HG03066 (cell line): ENCODE results near the gene CARMIL3.
"Not testable (repeated sequence)": the region's sequence is repeated elsewhere in the genome, so short reads cannot be mapped to it uniquely, and the experiment has no call there.

Source experiments
- ATAC-seq: cut with Tn5 transposase; IDR thresholded peaks from one replicate; pipeline ENCODE4 v1.9.1; 2021; ENCODE audit warnings: low read depth; ENCODE audit not compliant: unreplicated experiment

Gene CARMIL3

GRCh38 chr14:24093207-24093900, 41.5 kb downstream of the CARMIL3 start:
- no peak for ATAC-seq

DNA sequence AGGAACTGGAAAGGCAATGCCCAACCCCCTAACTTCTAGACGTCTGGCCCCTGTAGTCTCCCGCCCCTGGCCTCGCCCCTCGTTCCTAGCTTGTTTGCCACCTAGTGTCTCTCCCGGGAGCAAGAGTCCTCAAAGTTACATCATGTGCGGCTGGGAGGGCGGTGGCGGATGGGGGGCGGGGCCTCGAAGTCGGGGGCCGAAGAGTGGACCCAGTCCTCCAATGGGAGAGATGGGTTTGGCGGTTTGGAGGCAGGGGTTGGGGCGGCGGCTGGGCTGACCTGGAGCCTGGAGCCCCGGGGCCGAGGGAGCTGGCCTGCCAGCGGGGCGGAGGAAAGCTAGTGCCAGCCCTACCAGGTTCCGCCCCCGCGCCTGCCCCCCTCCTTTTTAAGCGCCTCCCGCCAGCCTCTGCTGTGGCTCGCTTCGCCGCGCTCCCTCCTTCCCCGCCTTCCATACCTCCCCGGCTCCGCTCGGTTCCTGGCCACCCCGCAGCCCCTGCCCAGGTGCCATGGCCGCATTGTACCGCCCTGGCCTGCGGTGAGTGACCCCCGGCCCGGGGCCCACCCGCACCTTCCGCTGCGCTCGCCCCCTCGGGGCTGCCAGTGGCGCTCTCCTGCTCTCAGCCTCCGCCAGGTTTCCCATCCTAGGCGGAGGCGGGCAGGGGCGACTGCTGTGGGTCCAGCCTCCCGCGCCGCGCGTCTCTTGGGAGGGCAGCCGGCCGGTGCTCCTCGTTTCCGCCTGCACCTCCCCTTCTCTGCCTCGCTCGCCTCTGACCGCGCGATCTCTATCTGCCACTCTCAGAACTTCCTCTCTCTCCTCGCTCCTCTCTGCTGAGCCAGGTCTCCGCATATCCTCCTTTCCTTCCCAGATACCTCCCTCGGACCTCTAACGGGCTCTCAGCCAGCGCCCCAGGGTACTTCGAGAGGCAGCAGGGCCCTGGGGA, 42.4 kb downstream of the CARMIL3 start, which contains the start of gene PCK2:
Gene PCK2 (plus strand): TSS at position 411 of the 940 bp plus-strand sequence. CDS start 95 bp downstream, at position 506.
- peak; percentile 39 for ATAC-seq

- peak; percentile 6 for ATAC-seq
Observed at GRCh38 chr14:24094841-24095270, 43.0 kb downstream of the CARMIL3 start.

DNA sequence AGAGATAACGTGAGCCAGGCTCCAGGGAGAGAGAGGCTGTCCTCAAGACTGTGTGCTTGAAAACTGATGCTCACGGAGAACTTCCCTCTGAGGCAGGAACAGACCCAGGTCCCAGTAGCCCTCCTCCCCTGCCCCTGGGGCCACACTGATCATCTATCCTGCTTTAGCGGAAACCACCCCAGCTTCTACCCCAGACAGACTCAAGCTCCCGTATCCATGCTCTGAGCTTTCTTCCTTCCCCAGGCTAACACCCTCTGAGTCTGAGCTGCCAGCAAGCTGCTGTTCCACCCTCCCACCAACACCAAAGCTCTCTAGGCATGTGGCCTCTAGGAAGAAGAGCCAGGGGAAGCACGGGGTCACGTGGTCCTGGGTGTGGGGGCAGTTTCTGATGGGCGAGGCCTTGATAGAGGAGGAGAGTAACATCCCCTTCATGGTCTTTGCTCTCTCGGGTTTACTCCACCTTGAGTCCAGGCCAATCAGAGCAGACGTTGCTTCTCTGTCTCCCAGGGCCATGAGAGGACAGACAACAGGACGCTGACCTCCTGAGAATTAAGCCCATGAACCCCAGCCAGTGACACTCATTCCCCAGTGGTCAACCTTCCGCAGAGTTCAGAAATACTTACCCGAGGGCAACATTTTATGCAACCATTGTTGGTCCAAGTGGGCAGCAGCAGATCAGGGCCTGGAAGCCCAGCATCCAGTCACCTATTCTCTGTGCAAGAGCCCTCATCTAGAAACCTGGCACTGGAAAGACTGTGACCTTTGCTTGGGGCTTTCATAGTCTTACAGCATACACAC, 43.7 kb downstream of the CARMIL3 start:
- ATAC-seq: peak; percentile 76

- no peak for ATAC-seq
Observed at GRCh38 chr14:24096545-24097181, 44.9 kb downstream of the CARMIL3 start.

DNA sequence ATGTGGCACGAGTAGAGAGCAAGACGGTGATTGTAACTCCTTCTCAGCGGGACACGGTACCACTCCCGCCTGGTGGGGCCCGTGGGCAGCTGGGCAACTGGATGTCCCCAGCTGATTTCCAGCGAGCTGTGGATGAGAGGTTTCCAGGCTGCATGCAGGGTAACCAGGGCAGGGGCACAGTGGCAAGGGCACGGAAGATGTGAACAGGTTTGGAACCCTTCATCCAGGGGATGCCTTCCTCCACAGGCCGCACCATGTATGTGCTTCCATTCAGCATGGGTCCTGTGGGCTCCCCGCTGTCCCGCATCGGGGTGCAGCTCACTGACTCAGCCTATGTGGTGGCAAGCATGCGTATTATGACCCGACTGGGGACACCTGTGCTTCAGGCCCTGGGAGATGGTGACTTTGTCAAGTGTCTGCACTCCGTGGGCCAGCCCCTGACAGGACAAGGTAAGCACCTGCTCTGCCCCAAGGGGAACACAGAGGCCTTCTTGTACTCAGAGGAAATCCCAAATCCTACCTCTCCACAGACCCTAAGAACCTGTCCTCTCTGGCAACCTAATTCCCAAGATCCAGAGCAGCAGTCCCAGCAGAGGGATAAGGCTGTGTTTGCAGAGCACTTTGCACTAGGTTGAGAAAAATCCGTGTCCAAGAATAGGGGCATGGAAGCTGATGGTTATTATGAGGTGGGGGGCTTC, 46.6 kb downstream of the CARMIL3 start:
- no peak for ATAC-seq

DNA sequence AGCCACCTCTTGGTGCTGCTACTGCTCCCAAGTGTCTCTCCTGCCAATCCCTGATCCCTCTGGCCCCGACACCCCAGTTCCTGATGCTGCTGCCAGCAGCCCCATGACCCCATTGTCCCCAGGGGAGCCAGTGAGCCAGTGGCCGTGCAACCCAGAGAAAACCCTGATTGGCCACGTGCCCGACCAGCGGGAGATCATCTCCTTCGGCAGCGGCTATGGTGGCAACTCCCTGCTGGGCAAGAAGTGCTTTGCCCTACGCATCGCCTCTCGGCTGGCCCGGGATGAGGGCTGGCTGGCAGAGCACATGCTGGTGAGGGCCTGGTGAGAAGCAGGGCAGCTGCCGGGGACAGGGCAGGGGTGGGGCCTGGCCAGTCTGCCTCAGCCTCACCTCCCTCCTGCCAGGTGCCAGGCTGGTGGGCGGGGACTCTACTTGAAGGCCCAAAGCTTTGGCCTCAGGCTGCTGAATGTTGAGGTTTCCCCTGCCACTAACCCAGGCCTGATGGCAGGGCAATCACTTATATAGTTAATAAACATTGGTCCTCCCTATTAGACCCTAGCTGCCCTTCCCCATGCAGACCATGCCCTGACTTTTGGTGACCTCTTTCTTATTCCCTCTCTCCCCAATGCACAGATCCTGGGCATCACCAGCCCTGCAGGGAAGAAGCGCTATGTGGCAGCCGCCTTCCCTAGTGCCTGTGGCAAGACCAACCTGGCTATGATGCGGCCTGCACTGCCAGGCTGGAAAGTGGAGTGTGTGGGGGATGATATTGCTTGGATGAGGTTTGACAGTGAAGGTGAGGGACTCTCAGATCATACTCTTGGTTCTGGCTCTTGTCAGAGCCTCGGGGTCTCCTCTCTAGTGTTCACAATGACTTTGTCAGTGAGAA, 47.4 kb downstream of the CARMIL3 start:
- ATAC-seq: no peak

DNA sequence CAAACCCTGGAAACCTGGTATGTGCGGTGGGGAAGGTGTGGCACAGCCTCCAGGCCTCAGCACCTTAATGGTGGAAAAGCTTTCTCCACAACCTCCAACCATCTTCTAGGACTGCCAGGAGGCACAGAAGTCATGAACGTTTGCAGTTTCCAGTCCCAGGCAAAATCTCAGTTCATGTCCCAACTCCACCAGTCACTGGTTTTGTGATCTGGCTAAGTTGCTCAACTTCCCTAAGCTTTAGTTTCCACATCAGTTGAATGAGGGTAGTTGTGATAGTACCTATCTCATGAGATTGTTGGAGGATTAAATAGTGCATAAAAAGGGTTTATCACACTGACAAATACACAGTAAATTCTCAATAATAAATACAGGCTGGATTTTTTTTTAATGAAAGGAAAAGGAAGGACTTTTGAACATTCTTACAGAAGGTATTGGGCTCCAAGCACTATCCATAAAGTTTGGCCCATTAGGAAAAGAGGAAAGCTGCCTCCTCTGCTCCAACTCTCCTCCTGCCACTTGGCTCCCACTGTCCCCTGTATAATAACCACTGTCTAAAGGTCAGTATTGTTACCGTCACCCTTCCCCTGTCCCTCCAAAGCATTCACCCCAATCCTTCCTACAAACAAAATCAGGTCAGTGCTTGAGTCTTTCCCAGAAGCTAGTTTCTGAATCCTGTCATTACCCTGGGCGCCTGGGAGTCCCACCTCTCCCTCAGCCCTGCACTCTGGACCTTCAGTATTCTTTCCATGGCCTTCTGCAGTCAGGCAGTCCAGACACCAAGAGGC, 48.6 kb downstream of the CARMIL3 start:
- ATAC-seq: no peak

DNA sequence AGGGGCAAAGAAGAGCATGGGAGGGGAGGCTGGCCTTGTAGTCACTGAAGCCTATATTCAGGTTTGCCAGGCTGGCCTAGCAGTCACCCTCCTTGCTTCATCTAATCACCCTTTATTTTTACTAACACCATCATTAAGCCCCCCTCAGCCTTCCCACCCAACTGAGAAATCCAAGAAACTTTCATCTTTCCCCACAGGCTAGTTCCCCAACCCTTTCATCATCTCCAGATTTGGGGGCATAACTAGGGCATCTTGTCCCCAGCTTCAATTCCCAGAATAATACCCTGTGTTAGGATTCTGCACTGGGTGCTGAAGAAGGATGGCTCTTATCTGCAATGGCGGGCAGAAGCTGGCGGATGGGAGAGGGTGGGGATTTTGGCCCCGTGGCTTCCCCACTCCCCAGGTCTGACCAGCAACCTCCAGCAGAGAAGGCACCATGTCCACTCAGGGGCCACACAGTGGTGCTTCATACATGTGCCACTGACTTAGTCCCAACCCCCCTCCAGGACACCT, 49.2 kb downstream of the CARMIL3 start:
- ATAC-seq: no peak

DNA sequence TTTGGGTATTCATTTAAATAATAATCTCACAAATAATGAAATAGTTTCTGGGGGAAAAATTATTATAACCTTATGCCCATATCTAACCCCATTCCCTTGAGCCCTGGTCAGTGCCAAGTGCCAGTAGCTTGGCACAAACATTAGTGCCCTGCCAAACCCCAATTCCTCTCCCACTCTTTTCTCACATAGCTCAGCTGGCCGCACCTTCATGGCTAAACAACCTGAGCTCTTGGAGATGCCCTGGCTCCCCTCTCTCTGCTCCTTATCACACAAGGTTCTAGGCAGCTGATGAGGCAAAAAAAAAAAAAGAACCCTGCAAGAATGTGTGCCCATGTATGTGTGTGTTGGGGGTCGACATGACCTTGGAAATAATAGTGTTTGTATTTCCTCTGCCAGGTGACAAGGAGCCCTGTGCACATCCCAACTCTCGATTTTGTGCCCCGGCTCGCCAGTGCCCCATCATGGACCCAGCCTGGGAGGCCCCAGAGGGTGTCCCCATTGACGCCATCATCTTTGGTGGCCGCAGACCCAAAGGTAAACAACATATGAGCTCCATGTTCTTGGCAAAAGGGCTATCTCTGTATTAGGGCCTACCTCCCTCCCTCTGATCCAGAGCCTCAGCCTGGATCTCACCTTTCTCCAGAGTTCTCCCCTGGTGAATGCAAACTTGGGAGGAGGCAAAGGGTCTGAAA, 50.7 kb downstream of the CARMIL3 start:
- ATAC-seq: no peak

DNA sequence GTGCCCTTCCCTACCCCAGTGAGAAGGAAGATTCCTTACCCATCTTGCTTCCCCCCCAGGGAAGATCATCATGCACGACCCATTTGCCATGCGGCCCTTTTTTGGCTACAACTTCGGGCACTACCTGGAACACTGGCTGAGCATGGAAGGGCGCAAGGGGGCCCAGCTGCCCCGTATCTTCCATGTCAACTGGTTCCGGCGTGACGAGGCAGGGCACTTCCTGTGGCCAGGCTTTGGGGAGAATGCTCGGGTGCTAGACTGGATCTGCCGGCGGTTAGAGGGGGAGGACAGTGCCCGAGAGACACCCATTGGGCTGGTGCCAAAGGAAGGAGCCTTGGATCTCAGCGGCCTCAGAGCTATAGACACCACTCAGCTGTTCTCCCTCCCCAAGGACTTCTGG, 51.6 kb downstream of the CARMIL3 start:
- no peak for ATAC-seq

DNA sequence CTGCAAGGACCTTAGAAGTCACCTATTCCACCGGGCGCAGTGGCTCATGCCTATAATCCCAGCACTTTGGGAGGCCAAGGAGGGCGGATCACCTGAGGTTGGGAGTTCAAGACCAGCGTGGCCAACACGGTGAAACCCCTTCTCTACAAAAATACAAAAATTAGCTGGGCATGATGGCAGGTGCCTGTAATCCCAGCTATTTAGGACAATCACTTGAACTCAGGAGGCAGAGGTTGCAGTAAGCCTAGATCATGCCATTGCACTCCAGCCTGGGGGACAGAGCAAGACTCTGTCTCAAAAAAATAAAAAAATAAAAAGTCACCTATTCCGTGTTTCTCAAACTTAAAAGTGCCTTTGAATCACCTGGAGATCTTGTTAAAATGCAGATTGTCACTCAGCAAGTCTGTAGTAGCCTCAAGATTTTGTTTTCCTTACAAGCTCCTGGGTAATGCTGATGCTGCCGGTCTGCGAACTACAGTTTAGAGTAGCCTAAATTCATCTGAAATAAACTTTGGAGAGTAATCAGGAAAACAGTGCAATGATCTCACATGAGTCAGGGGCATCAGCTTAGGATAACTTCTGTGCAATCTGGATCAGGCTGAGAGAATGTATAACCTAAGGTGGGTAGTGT, 53.9 kb downstream of the CARMIL3 start:
- not testable (repeated sequence) for ATAC-seq

DNA sequence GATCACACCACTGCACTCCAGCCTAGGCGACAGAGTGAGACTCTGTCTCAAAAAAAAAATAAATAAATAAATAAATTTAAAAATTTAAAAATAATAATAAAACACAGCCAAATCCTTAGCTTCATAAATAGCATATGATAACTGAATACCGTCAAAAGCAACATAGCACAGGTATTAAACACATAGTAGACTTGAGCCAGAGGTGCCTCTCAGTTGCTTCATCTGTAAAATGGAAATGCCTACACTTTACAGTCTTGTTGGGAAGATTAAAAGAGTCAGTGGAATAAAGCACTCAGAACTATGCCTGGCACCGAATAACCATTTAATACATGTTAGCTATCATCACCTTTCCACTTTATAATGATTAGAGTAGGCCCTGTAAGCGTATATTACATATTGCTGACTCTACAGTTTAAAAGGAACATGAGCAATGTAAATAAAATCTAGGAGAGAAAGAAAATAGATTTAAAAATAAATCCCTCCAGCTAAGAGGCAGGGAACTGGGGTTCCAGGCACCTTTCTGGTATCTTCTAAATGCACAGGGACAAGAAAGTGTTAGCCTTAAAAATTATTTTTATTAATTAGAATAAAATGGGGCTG, 55.0 kb downstream of the CARMIL3 start:
- ATAC-seq: no peak

- no peak for ATAC-seq
Observed at GRCh38 chr14:24108336-24108874, 56.6 kb downstream of the CARMIL3 start.

- ATAC-seq: no peak
Observed at GRCh38 chr14:24110060-24110459, 58.3 kb downstream of the CARMIL3 start.

DNA sequence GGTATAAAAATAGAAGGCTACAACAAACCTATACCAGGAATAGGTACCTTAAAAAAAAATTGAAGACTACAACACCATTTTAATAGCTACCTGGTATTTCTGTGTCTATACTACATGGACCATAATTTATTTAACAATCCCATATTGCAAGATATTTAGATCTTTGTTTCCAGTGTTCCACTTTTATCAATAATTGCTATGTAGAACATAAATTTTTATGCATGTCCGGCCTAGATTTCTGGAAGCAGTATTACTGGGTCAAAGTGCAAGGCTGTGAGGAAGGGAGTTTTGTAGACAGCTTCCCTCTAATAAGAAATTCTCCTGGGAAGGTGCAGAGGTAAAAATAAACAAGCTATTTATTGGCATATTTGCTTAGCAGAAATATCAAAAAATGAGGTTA, 58.7 kb downstream of the CARMIL3 start:
- ATAC-seq: no peak
